K562 (cell line): Measurements from ENCODE around the gene MORC4. TPM values are rescaled to one million over a fixed set of nuclear protein-coding genes. Genes with fewer than 3 reads are reported as not detected.

Experiments
- ATAC-seq: fragments of 200-7000 bp; cut with Tn5 transposase; 3 replicates; pipeline ENCODE4 v1.9.1; 2020; ENCODE audit warnings: moderate library complexity
- BruUV-seq: library from RNA; stranded (reverse); fragments of 400-500 nt; replicated peaks from 2 replicates; lab custom pipeline; 2021; lab: Mats Ljungman, UMichigan
- CTCF ChIA-PET: fragments of 300-600 bp; formaldehyde crosslinking; extraction: SDS; loops from one replicate; lab custom pipeline; 2021; ENCODE audit warnings: low intra/inter-chr PET ratio; lab: Yijun Ruan, JAX
- POLR2A ChIA-PET: fragments of 300-600, 350-650 bp; sonication (Branson Sonifier 250); formaldehyde crosslinking; extraction: SDS; loops from one replicate; lab custom pipeline; 2021; ENCODE audit warnings: antibody characterized with exemption, inconsistent platforms; lab: Yijun Ruan, JAX
- DNase-seq, 4 experiments: peaks; one replicate each; pipeline versions ENCODE4 v3.0.0 to v3.0.0-alpha.2; 2011 to 2018; ENCODE audit warnings: low spot score in 3 of 4, mixed read lengths in 3 of 4; ENCODE audit errors: extremely low read depth in 1 of 4
- FAIRE-seq: peaks from 2 replicates; lab custom pipeline; 2011; peaks lifted over from hg19 to GRCh38; lab: Jason Lieb, UNC
- H2AFZ ChIP-seq: 2 replicates; pipeline ENCODE4 v1.6.0; 2011; ENCODE audit warnings: low read depth, low read length, control low read depth, inconsistent platforms
- H3K27ac ChIP-seq: fragments of 200-600 bp; 3 replicates; pipeline ENCODE4 v1.8.0; 2011; ENCODE audit warnings: low read depth, mild to moderate bottlenecking, control low read depth, inconsistent platforms, low read length, moderate library complexity, mixed read lengths; ENCODE audit errors: extremely low read depth
- H3K27me3 ChIP-seq, 2 experiments: fragments of 300-600 bp in 1 of 2; 2 replicates in 1 of 2; 3 replicates in 1 of 2; pipeline versions ENCODE4 v1.6.0 to v1.8.0; 2011; ENCODE audit warnings: inconsistent platforms in 2 of 2, low read length in 2 of 2, mild to moderate bottlenecking in 1 of 2, mixed read lengths in 1 of 2, moderate library complexity in 1 of 2; ENCODE audit not compliant: control insufficient read depth in 2 of 2, insufficient read depth in 2 of 2
- H3K36me3 ChIP-seq: fragments of 300-600 bp; 3 replicates; pipeline ENCODE4 v1.8.0; 2011; ENCODE audit warnings: mild to moderate bottlenecking, low read length, inconsistent platforms; ENCODE audit not compliant: control insufficient read depth, insufficient read depth
- H3K4me1 ChIP-seq, 2 experiments: fragments of 200-600 bp in 1 of 2; replicated peaks in 1 of 2; 2 replicates in 1 of 2; 3 replicates in 1 of 2; pipeline versions ENCODE4 v1.5.1 to v1.8.0; 2011; ENCODE audit warnings: inconsistent platforms in 2 of 2, low read length in 2 of 2, mild to moderate bottlenecking in 1 of 2, mixed read lengths in 1 of 2, moderate library complexity in 1 of 2; ENCODE audit not compliant: control insufficient read depth in 2 of 2, insufficient read depth in 2 of 2
- H3K4me2 ChIP-seq: 2 replicates; pipeline ENCODE4 v1.6.1; 2011; ENCODE audit warnings: low read length, control low read depth, inconsistent platforms, mixed read lengths; ENCODE audit not compliant: insufficient read depth
- H3K4me3 ChIP-seq: fragments of 200-600 bp; sonication (generic), shearing (Covaris generic); 2 replicates; pipeline ENCODE4 v1.5.1; 2016; ENCODE audit warnings: control low read depth, inconsistent platforms
- H3K79me2 ChIP-seq: fragments of 200-600 bp; 3 replicates; pipeline ENCODE4 v1.8.0; 2011; ENCODE audit warnings: low read length, inconsistent platforms; ENCODE audit not compliant: control insufficient read depth, insufficient read depth
- H3K9ac ChIP-seq, 2 experiments: 2 replicates each; pipeline versions ENCODE4 v1.6.0 to v1.6.1; 2011; ENCODE audit warnings: low read depth in 2 of 2, low read length in 2 of 2, control low read depth in 1 of 2, inconsistent platforms in 1 of 2, mild to moderate bottlenecking in 1 of 2, mixed read lengths in 1 of 2; ENCODE audit not compliant: insufficient read depth in 1 of 2
- H3K9me1 ChIP-seq: one replicate; pipeline ENCODE4 v1.6.0; 2011; ENCODE audit warnings: inconsistent platforms, mild to moderate bottlenecking, low read length, moderate library complexity; ENCODE audit not compliant: control insufficient read depth, insufficient read depth
- H3K9me3 ChIP-seq: replicated peaks from 2 replicates; pipeline ENCODE4 v1.5.1; 2011; ENCODE audit warnings: low read depth, low read length, inconsistent platforms; ENCODE audit not compliant: control insufficient read depth, insufficient read depth
- H4K20me1 ChIP-seq: replicated peaks from 2 replicates; pipeline ENCODE4 v1.6.1; 2011; ENCODE audit warnings: low read length, inconsistent platforms, mixed read lengths; ENCODE audit not compliant: control insufficient read depth, insufficient read depth
- C11orf30 ChIP-seq: fragments of 450-650 bp; IDR thresholded peaks from 2 replicates; pipeline ENCODE4 v1.6.1; 2016; ENCODE audit warnings: low read depth, mild to moderate bottlenecking
- GABPB1 ChIP-seq: sonication (generic); formaldehyde crosslinking; IDR thresholded peaks from 2 replicates; pipeline ENCODE4 v1.8.0; 2022; ENCODE audit warnings: mild to moderate bottlenecking, missing genetic modification reagents
- RCOR1 ChIP-seq, 2 experiments: IDR thresholded peaks; 2 replicates each; pipeline ENCODE4 v1.6.1; 2012; ENCODE audit warnings: low read depth in 2 of 2, low read length in 2 of 2, borderline replicate concordance in 1 of 2, improper control_type of control experiment in 1 of 2
- SIX5 ChIP-seq, 2 experiments: IDR thresholded peaks; 2 replicates each; pipeline ENCODE4 v1.6.1; 2011; ENCODE audit warnings: low read length in 2 of 2, borderline replicate concordance in 1 of 2, low read depth in 1 of 2, mild to moderate bottlenecking in 1 of 2, moderate library complexity in 1 of 2; ENCODE audit not compliant: insufficient read depth in 1 of 2
- ZNF696 ChIP-seq: fragments of 250-450 bp; sonication (Bioruptor Pico); conservative IDR thresholded peaks from 2 replicates; pipeline ENCODE4 v1.4.0; 2020; ENCODE audit warnings: mild to moderate bottlenecking, moderate library complexity
- ZNF699 ChIP-seq: fragments of 250-450 bp; sonication (Bioruptor Pico); IDR thresholded peaks from 2 replicates; pipeline ENCODE4 v1.8.0; 2021; ENCODE audit warnings: mild to moderate bottlenecking, moderate library complexity; ENCODE audit not compliant: insufficient replicate concordance
- WGBS: fragments of 100-300 bp; shearing (Covaris generic); methylation state at CpG from one replicate; pipeline ENCODE4 v1.1.6; 2016; ENCODE audit warnings: low coverage, mixed read lengths; ENCODE audit not compliant: insufficient coverage; ENCODE audit errors: missing lambda C conversion rate; 5-methylcytosine and 5-hydroxymethylcytosine counted together
- in situ Hi-C: fragments of 300-500 bp; cut with MboI; formaldehyde crosslinking; loops from 4 replicates; pipeline ENCODE4 v1.15.0; 2018; ENCODE audit warnings: inconsistent platforms, mixed read lengths
- intact Hi-C: fragments of 100-400 bp; cut with micrococcal nuclease; formaldehyde crosslinking; loops from 2 replicates; pipeline ENCODE4 v1.14.2; 2022
- polyA plus RNA-seq, 8 experiments: library from polyadenylated mRNA; depleted of rRNA in 4 of 8; stranded (reverse) in 5 of 8; unstranded in 3 of 8; fragments of >200 nt; fragmentation: Nextera tagmentation in 2 of 8; fragmentation: Illumina TruSeq in 1 of 8; extraction: Ambion mirVana in 2 of 8; extraction: Trizol in 1 of 8; gene quantifications; 2 replicates each; pipeline versions ENCODE4 v1.2.1 to v1.2.3, GENCODE V29; 2011 to 2014; ENCODE audit warnings: inconsistent platforms in 1 of 8, missing spikeins in 1 of 8
- total RNA-seq, 7 experiments: library from RNA; depleted of rRNA in 6 of 7; stranded (reverse); fragments of >200 nt in 6 of 7; fragmentation: Illumina TruSeq in 2 of 7; extraction: Trizol in 2 of 7; gene quantifications; 2 replicates each; pipeline versions ENCODE4 v1.2.1 to v1.2.3, GENCODE V29; 2011 to 2021; ENCODE audit warnings: low replicate concordance in 1 of 7
- TF ChIP-seq, protein P1 (sequence below): fragments of 150-350 bp; IDR thresholded peaks from 2 replicates; pipeline ENCODE4 v1.6.1; 2014; ENCODE audit warnings: low read depth, mild to moderate bottlenecking, low read length, borderline replicate concordance
- TF ChIP-seq, protein P2 (sequence below): sonication (generic); formaldehyde crosslinking; IDR thresholded peaks from 2 replicates; pipeline ENCODE4 v1.8.0; 2022; ENCODE audit warnings: mild to moderate bottlenecking, missing genetic modification reagents
- TF ChIP-seq, protein P3 (sequence below): fragments of 250-450 bp; sonication (Bioruptor Pico); IDR thresholded peaks from 2 replicates; pipeline ENCODE4 v1.5.0; 2021; ENCODE audit warnings: mild to moderate bottlenecking, moderate library complexity

The MORC4 gene
- total and polyA plus RNA-seq, 9 of the 15 experiments (the other 6 are each of a cell fraction or from before 2014, with no cell fraction given): 0.04 to 0.53 (median 0.18) TPM

DNA sequence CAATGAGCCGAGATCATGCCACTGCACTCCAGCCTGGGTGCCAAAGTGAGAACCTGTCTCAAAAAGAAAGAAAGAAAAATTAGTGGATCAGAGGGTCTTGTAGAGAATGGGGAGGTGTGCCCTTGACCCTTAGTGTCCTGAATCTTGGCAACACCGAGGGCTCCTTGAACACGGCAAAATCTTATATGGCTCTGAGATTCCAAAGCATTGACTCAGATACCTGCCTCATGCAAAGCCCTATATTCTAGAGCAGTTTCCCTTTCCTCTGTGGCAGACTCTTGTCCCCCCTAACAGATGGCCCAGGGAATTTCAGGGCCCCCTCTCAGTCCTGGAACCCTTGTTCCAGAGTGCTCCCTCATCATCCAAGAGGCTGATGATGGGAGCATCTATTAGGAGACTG lies 73.0 kb downstream of the MORC4 start (continued):
- TF ChIP-seq, protein P1, sequence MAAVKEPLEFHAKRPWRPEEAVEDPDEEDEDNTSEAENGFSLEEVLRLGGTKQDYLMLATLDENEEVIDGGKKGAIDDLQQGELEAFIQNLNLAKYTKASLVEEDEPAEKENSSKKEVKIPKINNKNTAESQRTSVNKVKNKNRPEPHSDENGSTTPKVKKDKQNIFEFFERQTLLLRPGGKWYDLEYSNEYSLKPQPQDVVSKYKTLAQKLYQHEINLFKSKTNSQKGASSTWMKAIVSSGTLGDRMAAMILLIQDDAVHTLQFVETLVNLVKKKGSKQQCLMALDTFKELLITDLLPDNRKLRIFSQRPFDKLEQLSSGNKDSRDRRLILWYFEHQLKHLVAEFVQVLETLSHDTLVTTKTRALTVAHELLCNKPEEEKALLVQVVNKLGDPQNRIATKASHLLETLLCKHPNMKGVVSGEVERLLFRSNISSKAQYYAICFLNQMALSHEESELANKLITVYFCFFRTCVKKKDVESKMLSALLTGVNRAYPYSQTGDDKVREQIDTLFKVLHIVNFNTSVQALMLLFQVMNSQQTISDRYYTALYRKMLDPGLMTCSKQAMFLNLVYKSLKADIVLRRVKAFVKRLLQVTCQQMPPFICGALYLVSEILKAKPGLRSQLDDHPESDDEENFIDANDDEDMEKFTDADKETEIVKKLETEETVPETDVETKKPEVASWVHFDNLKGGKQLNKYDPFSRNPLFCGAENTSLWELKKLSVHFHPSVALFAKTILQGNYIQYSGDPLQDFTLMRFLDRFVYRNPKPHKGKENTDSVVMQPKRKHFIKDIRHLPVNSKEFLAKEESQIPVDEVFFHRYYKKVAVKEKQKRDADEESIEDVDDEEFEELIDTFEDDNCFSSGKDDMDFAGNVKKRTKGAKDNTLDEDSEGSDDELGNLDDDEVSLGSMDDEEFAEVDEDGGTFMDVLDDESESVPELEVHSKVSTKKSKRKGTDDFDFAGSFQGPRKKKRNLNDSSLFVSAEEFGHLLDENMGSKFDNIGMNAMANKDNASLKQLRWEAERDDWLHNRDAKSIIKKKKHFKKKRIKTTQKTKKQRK: no peak
- TF ChIP-seq RCOR1 (IDR thresholded peaks at IDR 0.05; ENCODE audit: borderline replicate concordance in 1 of 2, low read depth in 2 of 2, low read length in 2 of 2): no peak

DNA sequence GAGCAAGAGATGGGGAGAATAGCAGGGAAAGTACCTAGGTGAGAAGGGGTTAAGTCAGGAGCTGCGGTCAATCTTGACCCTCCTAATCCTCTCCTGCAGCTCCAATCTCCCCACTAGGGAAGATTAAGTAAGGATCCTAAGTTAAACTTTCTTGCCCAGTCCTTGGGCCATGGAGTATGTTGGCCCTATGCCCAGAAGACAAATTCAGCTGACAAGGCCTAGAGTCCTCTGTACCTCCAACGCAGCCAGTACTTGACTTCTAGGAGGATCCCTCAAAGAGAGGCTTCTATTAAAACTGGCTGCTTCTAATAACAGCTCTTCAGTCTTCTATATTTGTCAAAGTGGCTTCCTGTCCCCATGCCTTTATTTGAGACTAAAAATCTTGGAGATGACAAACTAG lies 78.4 kb downstream of the MORC4 start:
- Histone ChIP-seq H3K27me3 (no peaks in the 10 kb centered on the region), H4K20me1 (no peaks in the 10 kb centered on the region), H3K9me3 (no peaks in the 10 kb centered on the region), H3K9me1 (no peaks in the 10 kb centered on the region), H3K4me1 (no peaks in the 10 kb centered on the region), H3K27ac (no peak overlapping the region), H3K36me3 (no peaks in the 10 kb centered on the region), H3K79me2 (no peaks in the 10 kb centered on the region), H3K9ac (no peak overlapping the region), H3K4me2 (no peak overlapping the region), H3K4me3 (no peak overlapping the region), H2AFZ (no peak overlapping the region)
- in situ Hi-C loops: no loop called here
- WGBS: 0% methylated on average over 1 of the region's 2 CpGs
- POLR2A ChIA-PET: no interaction called here
- intact Hi-C loops: no loop called here
- BruUV-seq: no TSS peak
- CTCF ChIA-PET: no interaction called here
- FAIRE-seq (no peak), ATAC-seq (no peak), DNase-seq (no peak)
- TF ChIP-seq, protein P2, sequence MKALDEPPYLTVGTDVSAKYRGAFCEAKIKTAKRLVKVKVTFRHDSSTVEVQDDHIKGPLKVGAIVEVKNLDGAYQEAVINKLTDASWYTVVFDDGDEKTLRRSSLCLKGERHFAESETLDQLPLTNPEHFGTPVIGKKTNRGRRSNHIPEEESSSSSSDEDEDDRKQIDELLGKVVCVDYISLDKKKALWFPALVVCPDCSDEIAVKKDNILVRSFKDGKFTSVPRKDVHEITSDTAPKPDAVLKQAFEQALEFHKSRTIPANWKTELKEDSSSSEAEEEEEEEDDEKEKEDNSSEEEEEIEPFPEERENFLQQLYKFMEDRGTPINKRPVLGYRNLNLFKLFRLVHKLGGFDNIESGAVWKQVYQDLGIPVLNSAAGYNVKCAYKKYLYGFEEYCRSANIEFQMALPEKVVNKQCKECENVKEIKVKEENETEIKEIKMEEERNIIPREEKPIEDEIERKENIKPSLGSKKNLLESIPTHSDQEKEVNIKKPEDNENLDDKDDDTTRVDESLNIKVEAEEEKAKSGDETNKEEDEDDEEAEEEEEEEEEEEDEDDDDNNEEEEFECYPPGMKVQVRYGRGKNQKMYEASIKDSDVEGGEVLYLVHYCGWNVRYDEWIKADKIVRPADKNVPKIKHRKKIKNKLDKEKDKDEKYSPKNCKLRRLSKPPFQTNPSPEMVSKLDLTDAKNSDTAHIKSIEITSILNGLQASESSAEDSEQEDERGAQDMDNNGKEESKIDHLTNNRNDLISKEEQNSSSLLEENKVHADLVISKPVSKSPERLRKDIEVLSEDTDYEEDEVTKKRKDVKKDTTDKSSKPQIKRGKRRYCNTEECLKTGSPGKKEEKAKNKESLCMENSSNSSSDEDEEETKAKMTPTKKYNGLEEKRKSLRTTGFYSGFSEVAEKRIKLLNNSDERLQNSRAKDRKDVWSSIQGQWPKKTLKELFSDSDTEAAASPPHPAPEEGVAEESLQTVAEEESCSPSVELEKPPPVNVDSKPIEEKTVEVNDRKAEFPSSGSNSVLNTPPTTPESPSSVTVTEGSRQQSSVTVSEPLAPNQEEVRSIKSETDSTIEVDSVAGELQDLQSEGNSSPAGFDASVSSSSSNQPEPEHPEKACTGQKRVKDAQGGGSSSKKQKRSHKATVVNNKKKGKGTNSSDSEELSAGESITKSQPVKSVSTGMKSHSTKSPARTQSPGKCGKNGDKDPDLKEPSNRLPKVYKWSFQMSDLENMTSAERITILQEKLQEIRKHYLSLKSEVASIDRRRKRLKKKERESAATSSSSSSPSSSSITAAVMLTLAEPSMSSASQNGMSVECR: no peak
- TF ChIP-seq GABPB1 (CRISPR knock-in tag) (no peak), ZNF696 (CRISPR knock-in tag) (no peak), C11orf30 (no peak), SIX5 (IDR thresholded peaks at IDR 0.05; ENCODE audit: borderline replicate concordance in 1 of 2, insufficient read depth in 1 of 2, low read depth in 1 of 2, low read length in 2 of 2) (no peak), ZNF699 (CRISPR knock-in tag) (no peak)
- TF ChIP-seq, protein P3, sequence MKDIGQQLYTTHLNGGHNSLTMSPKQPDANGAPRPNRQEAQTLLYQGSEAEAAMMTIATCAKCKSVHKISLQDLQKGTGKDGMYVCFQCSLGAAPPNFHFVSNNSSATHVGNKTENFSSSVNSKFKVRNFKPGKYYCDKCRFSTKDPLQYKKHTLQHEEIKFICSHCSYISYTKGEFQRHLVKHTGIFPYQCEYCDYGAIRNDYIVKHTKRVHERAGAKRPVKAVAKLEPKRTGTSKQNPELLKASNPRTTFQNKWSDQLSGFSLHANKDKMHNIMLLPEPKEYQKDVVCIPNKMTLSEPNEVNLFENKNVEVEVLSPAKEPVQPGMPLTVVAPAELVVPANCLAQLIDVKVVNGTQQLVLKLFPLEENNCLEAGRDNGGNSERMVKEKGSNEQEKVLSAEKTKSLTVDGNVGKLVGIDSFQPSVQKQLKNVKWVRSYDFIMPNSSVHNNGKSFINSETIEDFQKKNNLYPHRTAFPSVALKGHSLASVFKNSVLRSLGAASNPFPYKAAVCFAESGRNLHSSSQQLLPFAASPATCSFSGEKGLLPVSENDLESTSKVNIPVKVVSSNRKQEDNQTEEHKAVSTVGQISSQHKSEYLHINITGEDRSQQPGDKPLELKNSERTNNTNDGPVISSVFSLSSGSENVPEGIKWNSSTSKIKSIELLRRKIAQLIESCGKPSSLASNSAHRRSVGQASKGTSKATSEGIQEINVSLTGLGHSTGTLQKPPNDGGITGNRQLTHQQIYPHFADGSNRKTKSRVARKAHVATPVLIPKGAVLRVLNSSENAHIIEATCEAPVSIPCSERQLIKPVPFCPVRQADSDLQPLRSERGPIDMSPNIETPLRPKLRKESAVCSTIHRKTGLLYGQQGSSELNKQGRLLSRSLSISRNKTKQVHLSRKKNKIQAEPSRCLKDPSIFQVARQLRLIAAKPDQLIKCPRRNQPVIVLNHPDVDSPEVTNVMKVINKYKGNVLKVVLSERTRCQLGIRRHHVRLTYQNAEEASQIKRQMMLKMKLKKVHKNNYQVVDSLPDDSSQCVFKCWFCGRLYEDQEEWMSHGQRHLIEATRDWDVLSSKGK (CRISPR knock-in tag): no peak
